ENCODE measurements around the gene ANK3.

The ANK3 gene

GRCh38 chr10:60377042-60377352 lies 12.7 kb downstream of the ANK3 start:
- DNase-seq (ENCODE audit: low spot score): no peak

- DNase-seq (ENCODE audit: low spot score): no peak
These were observed 13.2 kb downstream of the ANK3 start for GRCh38 chr10:60376221-60377041.

GRCh38 chr10:60375293-60376004 lies 14.2 kb downstream of the ANK3 start:
- DNase-seq (ENCODE audit: low spot score): no peak

- DNase-seq (ENCODE audit: low spot score): no peak
These were observed 14.8 kb downstream of the ANK3 start for GRCh38 chr10:60374836-60375235.

- DNase-seq (ENCODE audit: low spot score): no peak
These were observed 17.2 kb downstream of the ANK3 start for GRCh38 chr10:60372436-60372835.

GRCh38 chr10:60369547-60369930 lies 20.1 kb downstream of the ANK3 start:
- no peak for DNase-seq (ENCODE audit: low spot score)

GRCh38 chr10:60368875-60369546 lies 20.7 kb downstream of the ANK3 start:
- DNase-seq (ENCODE audit: low spot score): no peak

GRCh38 chr10:60367901-60368300 lies 21.8 kb downstream of the ANK3 start:
- no peak for DNase-seq (ENCODE audit: low spot score)

- DNase-seq (ENCODE audit: low spot score): no peak
These were observed 22.2 kb downstream of the ANK3 start for GRCh38 chr10:60367431-60367830.

GRCh38 chr10:60367024-60367423 lies 22.7 kb downstream of the ANK3 start:
- no peak for DNase-seq (ENCODE audit: low spot score)

GRCh38 chr10:60363187-60363586 lies 26.5 kb downstream of the ANK3 start:
- DNase-seq (ENCODE audit: low spot score): no peak

- DNase-seq (ENCODE audit: low spot score): no peak
These were observed 27.2 kb downstream of the ANK3 start for GRCh38 chr10:60362461-60362860.

- no peak for DNase-seq (ENCODE audit: low spot score)
These were observed 30.6 kb downstream of the ANK3 start for GRCh38 chr10:60359066-60359465.

- no peak for DNase-seq (ENCODE audit: low spot score)
These were observed 31.4 kb downstream of the ANK3 start for GRCh38 chr10:60358282-60358681.

- peak; percentile 17 for DNase-seq (ENCODE audit: low spot score)
These were observed 36.0 kb downstream of the ANK3 start for GRCh38 chr10:60353519-60354258.

- DNase-seq (ENCODE audit: low spot score): no peak
These were observed 37.6 kb downstream of the ANK3 start for GRCh38 chr10:60352105-60352504.

- no peak for DNase-seq (ENCODE audit: low spot score)
These were observed 38.4 kb downstream of the ANK3 start for GRCh38 chr10:60351191-60351853.

GRCh38 chr10:60350400-60350799 lies 39.3 kb downstream of the ANK3 start:
- DNase-seq (ENCODE audit: low spot score): no peak

- DNase-seq (ENCODE audit: low spot score): no peak
These were observed 40.2 kb downstream of the ANK3 start for GRCh38 chr10:60349426-60349825.

- no peak for DNase-seq (ENCODE audit: low spot score)
These were observed 40.7 kb downstream of the ANK3 start for GRCh38 chr10:60348982-60349381.

- DNase-seq (ENCODE audit: low spot score): no peak
These were observed 42.4 kb downstream of the ANK3 start for GRCh38 chr10:60347270-60347669.

GRCh38 chr10:60346661-60347060 lies 43.0 kb downstream of the ANK3 start:
- DNase-seq (ENCODE audit: low spot score): no peak

All from HuH-7 (cell line).